Stimulated activated naive CD8-positive, alpha-beta T cell treated with anti-CD3 and anti-CD28 coated beads, Interleukin-15, Interleukin-2, amounts not matched to agents 100 U/mL and 50 U/mL, for 24 hours (primary cell): ENCODE results near the gene SLCO2A1.

ENCODE experiments used
- ATAC-seq: fragments of 150-1000 bp; cut with Tn5 transposase; one replicate; pipeline ENCODE4 v1.10.0; 2021
- DNase-seq: peaks from one replicate; pipeline ENCODE4 v3.0.0; 2021

The SLCO2A1 gene

DNA sequence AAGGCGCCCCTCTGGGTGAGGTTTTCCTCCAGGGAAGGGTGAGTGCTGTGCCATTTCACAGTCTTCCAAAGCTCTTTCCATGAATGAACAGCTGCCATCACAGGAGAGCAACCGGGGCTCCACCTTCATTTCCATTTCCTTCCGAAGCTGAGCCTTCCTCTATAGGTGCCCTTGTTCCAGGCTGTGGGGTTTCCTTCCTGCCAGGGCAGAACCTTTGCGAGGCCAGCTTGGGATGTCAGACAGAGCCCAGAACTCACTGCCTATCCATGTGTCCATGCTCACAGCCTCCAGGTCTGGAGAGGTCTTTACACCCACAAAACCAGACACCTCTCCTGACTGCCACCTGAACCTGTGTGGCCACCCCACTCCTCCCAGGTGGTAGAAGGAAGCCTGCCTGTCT is 49.2 kb downstream of the SLCO2A1 start:
- ATAC-seq: no peak
- DNase-seq: no peak

DNA sequence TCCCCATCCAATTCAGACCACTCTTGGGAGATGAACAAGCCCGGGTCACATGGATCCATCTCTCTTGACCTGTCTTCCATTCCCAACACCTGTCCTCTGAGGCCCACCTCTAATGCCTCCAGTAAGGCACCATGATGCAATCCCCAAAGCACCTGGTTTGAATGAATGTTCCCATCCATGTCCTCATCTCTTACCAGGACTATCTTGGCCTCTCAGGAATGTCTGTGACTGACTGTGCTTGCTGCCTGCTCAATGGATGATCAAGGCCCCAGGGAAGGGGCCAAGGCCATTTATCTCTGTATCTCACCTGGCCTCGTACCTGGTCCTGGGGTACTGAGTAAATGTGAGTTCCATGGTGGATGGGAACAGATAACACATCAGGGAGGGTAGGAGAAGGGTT is 49.7 kb downstream of the SLCO2A1 start:
- DNase-seq (no peak), ATAC-seq (no peak)

DNA sequence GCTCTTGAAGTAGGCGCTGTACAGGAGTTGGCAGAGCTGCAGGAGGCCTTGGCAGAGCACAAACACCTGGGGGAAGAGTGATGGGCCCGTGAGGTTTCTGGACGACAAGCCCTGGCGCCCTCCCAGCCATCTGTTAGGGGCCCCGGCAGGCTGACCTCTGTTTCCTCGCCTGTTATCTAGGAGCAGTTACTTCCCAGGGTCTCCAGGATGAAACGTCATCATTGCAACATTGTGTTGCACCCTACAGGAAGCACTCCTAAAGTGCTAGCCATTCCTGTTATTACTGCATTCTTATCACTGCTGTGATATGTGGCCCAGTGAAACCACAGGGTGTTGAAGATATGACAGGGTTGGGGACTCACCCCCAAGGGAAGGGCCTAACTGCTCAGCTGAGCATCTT is 50.2 kb downstream of the SLCO2A1 start:
- no peak for ATAC-seq
- no peak for DNase-seq

DNA sequence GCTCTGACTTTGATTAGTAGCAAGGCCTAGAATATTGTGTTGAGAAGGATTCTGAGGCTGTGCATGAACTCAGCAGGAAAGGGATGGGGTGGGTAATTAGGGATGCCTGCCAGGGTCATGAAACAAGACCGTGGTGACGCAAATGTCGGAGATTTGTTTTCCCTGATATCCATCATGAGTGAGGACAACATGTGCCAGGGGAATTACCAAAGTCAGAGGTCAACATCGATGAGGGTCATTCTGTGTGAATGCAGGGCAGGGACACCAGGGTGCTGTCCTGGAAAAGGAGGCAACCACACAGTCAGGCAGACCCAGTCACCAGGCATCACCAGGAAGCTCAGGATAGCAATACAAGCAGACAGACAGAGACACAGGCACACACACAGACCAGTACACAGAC is 52.2 kb downstream of the SLCO2A1 start:
- ATAC-seq (no peak), DNase-seq (no peak)

DNA sequence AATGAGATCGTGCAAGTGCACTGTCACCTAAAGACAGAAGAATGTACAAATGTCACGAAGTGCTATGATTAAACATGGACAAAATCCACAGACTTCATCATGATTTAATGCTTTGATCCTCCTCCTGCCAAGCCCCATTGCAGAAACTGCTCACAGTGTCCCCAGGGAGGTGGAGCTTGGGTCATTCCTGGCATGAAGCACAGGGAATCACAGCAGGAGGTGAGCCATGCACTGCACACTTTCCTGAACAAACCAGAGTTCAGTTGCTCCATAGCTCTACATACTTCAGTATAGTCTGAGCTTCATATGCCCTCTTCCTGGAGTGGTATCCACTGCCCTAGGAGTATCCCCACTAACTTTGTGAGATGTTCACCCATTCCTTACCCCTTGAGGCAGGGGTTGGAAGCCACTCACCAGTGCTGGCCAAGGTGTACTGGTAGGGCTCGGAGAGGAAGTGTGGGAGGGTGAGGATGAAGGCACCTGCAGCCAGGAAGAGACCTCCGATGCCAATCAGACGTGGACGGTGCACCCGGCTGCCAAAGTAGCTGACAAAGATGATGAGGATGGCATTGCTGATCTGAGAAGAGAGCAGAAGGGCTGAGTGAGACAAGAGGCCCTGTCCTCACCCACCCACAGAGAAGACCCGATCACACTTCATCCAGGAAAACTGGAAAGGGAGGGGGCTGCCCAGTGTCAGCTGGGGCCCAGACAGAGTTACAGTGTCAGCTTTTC is 56.3 kb downstream of the SLCO2A1 start:
- ATAC-seq (no peak), DNase-seq (no peak)

DNA sequence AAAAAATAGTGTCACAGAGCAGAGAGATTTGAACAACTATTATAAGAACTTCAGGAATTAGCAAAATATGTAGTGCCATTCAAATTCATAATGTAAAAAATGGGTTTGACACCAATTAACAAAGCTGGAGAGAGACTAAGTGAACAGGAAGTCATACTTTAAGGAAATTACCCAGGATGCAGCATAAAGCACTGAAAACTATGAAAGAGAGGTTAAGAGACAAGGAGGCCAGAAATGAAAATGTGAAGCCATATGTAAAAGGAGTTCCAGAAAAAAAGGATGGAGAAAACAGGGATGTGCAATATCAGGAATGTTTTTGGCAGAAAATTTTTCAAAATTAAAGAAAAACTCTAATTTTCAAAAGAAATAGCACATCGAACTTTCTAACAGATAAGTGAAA is 57.6 kb downstream of the SLCO2A1 start:
- DNase-seq: no peak
- no peak for ATAC-seq

DNA sequence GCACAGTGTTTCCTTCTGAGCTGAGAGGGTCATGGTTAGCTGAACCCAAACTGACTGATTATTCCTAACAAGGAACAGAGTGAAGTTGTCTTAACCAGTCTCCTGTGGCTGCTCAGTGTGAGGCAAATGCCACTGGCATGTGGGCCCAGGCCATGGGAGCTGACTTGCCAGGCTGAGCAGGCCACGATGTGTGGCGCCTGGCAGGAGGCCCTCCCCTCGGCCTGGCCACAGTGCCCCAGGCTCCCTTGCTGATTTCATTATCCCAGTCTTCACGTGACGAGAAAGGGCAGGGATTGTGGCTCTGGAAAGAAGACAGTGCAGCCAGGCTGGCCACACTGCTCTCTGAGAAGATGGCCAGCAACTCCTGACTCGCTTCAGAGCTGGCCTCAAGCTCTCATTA is 58.8 kb downstream of the SLCO2A1 start:
- DNase-seq: no peak
- no peak for ATAC-seq

DNA sequence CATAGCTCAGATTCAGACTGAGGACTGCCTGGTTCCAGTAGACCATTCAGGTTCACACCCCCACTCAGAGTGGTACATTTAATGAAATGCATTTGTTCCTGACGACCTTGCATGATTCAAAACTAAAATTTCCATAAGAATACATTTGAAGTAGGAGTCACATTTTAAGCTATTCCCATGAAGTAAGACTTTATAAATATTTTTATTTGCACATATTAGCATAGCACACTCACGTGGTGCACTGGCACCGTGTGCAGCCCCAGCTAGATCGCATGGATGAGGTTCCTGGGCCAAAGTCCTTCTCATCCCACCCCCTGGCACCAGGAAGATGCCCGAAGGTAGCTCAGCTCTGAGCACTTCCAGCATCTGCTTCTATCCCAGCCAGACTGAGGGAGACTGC is 59.4 kb downstream of the SLCO2A1 start:
- ATAC-seq (no peak), DNase-seq (no peak)

DNA sequence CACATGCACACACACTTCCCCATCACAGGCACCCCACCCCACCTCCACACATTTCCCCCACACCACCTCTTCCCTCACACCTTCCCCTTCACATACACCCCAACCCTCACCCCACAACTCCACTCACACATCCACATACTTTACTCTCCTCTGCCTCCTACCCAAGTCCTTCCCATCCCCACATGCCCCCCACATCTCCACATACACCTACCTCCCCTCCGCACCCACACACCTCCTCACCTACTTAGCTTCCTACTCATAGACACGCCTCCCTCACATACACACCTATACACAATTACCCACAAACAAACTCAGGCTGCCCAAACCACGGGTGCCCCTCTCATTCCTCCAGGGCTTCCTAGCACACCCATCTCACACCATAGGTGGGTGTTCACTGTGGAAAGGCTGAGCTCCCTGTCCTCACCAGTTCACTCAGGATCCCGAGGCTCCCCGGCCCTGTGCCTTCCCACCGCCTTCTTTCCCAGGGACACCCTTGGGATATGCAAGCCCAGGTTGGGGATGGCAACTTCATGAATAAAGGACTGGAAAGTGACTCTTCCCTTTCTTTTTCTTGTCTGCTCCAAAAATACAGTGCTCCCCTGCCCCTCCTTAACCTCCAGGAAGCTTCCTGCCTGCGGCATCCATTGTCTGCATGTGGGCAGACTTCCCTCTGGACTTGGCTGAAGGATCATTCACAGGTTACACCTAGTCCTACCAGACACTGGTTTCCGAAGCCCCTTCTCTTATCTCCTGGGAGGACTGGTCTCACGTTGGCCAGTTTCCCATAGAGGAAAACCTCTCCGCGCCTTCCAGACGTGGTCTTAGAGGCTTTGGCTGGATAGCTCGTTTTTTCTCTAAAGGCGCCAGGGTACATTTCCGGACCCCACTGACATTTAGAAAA is 61.5 kb downstream of the SLCO2A1 start:
- ATAC-seq (no peak), DNase-seq (no peak)

DNA sequence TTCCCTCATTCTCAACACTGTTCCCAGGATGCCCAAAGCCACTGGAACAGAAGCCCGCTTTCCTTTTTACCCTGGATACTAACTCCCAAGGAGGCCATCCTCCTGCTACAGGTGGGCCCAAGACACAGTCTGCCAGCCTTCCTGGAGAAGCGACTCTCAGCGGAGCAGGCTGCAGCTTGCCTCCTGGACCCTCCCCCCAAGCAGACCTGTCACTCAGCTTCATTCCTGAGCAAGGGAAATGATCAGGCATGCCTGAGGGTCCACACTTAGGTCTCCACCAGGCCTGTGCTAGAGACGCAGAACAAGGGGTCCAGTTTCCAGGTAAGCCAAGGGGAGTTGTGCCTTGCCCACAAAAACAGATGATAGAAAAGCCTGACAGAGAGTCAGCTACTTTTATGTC is 62.8 kb downstream of the SLCO2A1 start:
- DNase-seq: no peak
- ATAC-seq: no peak

DNA sequence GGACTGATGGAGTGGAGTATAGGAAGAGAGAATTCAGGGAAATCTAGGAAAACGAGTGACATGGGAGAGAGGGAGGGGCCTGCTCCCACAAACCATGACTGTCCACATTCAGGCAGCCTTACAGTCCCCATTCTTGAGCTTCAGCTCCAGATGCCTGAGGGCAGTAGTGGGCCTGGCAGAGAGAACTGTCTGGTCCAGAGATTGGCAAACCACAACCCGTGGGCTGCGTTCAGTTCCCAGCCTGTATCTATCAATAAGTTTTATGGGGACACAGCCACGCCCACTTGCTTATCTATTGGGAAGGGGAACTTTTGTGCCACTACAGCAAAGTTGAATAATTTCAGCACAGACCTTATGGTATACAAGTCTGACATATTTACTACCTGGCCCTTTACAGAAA is 63.8 kb downstream of the SLCO2A1 start:
- ATAC-seq (no peak), DNase-seq (no peak)

DNA sequence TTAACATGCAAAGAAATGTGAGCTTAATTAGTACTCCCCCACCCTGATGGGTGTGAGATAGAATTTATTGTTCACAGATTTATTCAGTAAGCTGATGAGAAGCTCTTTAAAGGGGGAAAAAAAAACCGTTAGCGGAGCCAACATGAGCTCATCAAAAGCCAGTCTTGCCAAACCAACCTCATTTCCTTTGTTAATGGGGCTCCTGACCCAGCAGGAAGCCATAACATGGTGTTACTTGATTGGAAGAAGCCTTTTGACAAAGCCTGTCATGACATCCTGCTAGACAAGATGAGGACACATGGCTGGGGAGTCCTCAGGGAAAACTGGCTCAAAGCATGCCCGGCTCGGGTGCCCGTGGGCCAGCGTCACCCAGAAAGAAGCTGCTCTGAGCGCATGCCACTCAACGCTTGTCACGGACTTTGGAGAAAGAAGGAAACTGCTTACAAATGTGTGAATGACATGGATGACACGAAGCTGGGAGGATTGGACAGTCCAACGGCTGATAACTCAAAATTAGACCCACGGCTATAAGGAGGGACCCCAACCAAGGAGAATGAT is 64.6 kb downstream of the SLCO2A1 start:
- ATAC-seq (no peak), DNase-seq (no peak)

DNA sequence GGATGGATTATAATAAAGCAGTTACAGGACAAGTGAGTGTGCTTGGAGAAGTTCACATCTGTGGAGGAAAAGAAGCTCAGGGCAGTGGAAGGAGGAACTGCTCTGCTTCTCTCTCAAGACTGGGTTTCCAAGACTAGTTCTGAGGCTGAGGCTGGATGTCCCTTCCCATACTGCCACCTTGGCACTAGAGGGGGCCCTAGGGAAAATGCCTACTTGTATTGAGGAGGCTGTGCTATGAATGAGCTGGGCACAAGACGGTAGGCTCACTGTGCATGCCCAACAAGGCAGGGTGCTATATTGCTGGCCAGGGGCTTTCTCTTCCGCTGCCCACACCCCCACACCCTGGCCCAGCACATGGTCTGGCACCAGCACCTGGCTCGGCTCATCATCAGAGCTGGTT is 65.2 kb downstream of the SLCO2A1 start:
- DNase-seq (no peak), ATAC-seq (no peak)

DNA sequence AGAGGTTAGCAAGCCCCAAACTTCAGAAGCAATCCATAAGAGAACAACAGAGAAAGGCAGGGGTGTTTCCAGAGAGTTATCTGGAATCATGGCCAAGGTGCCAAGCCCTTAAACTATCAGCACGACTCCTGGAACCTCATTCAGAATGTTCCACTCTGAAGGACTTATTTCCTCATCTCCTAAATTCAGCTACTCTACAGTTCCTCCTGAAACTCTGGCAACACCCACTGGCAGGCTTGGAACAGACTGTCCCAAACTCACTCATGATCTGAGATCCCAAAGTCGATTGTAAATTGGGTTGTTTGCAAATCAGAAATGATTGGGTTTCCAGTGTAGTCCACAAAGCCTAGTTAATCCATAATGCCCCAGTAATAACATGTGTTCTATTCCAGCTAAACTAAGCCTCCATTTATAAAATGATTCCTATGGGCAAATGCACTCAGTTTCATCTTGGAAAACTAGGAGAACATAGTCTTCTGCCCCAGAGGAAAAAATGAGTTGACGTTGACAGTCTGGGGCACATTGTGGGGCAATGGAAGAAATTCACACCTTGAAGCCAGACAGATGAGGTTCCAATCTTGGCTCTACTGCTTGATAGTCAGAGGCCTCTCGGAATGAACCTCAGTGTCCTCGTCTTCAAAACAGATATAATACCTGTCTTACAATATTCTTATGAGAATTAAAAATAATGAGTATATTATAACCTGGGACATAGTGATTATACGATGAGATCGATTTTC is 65.9 kb downstream of the SLCO2A1 start:
- ATAC-seq (no peak), DNase-seq (no peak)

DNA sequence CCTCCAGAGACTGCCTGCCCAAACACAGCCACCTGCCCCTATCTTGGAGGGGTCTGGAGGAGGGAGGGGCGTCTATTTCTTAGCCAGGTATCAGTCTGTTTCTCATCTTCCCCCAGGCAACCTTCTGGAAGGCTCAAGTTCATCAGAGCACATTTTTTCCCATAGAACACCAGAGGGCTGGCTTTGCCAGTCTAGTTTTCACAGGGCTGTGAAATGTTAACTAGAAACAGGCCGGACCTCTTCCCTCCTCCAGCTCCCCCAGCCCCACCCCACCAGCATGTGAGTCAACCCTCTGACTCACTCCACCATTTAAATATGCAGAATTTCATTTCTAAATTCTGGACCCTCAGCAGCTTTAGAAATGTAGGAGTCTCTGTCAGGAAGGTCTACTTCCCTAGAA is 66.9 kb downstream of the SLCO2A1 start:
- ATAC-seq: no peak
- no peak for DNase-seq

DNA sequence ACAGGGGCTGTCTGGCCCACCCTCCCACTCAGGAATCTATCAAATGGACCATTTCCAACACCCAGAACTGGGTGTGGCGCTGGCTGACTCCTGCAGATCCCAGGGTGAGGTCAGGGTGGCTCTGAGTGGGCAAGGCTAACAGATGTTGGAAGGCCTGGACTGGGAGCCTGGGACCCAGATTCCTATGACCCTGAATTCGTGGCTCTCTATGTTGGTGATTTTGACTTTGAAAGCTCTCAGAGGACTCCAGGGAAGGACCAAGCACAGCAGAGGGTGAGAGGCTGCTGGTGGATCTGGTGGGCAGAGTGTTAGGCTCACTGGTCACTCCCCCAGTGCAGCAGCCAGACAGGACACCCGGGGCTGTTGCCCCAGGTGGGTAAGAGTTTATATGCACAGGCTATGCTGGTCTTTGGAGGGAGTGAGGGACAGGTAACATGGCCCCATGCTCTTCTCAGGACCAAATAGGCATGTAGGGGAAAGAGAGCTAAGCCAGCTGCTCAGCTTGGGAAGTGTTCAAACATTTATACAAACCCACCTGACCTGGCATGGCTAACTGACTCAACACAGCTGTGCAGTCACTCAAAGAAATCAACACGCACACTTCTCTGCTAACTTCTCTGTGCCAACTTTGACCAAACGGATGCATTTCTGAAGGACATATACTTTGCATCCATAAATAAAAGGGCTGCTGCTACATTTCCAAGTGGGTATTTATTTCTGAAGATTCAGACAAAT is 71.5 kb downstream of the SLCO2A1 start:
- ATAC-seq (no peak), DNase-seq (no peak)

DNA sequence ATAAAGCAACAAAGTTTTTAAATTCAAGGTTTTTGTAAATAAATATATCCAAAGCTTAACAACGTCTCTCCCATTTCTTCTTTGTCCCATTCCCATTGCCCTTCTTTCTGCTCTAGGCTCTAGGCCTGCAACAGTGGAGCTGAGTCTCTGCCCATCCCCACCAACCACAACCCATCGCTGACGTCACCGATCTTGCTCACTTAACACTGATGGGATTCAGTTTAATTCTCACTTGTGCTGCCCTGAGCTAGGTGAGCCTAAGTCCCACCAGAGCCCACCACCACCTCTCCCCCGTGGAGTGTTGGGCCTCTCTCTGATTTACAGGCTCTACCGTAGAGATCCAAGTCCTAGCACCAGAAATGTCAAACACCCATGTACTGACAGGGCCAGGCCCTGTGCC is 72.7 kb downstream of the SLCO2A1 start:
- DNase-seq (no peak), ATAC-seq (no peak)

DNA sequence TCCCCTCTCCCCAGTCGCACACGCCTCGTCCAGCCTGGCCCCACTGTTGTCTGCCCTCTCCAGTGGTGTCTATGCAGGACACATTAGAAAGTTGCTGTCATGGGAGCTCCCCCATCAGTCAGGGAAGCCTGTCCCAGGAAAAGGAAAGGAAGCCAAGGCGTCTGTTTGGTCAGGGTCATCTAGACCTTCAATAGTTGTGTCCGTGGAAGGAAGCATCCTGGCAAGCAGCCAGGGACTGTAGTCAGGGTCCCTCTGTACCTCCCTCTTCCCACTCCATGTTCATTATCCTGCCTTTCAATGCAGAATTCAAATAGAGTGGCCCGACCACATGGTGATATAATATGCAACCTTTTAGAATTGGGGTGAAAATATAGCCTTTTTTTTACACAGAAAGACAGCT is 73.4 kb downstream of the SLCO2A1 start:
- ATAC-seq (no peak), DNase-seq (no peak)

DNA sequence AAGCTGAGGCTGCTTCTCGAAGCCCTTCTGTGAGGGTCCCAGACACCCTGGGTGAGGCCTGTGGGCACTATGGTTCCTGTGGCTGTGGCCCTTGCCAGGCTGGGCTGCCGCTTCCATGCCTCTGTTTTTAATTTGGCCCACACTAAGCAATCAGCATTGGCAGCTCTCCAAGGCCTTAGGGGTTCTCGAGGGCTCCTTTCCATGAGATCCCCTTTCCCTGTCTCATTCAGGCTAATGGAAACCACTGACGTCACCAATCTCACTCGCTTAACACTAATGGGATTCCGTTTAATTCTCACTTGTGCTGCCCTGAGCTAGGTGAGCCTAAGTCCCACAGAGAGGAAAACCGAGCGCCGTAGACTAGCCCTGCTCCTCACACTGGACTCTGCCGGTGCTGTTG is 73.8 kb downstream of the SLCO2A1 start:
- DNase-seq (no peak), ATAC-seq (no peak)

DNA sequence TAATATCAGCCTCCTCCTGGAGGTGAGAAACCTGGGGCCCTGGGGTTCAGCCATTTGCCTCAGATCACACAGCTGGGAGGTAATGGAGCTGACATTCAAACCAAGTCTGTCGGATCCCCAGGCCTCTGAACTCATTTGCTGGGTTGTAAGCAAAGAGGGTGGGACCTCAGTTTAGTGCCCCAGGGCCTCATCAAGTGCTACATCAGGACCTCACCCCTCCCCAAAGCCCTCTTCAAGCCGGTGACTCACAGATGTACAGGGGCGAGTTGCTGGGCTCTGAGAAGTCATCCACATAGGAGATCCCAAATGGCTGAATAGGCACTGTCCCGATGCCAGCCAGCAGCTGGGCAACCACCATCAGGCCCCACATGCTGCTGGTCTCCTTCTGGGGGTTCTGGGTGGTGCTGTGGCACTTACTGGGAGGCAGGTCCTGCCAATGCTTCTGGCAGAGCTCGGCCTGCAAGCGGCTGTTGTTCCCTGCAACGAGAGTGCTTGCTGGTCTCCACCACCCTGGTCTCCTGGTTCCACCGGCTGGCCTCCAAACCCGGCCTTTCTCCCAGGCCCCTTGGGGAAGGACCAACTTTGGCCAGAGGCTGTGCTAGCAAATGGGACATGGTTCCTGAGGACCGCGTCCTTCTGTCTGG is 74.9 kb downstream of the SLCO2A1 start:
- ATAC-seq: no peak
- DNase-seq: no peak

DNA sequence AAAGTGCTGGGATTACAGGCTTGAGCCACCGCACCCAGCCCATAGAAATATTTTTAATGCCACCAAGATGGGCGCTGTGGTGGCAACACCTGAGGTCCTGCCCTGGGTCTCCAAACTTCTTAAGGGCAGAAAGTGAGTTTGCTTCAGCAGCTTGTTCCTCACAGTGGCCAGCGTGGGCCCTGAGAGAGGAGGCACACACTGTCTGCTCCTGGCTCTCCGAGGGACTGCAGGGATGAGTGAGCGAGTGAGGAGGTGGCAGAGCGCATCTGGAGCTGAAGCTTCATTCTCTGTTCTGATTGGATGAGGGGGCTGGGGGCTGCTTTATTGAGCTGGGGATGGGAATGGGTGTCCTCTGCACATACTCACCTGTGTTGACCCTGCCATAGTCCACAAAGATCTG is 76.4 kb downstream of the SLCO2A1 start:
- ATAC-seq (no peak), DNase-seq (no peak)

DNA sequence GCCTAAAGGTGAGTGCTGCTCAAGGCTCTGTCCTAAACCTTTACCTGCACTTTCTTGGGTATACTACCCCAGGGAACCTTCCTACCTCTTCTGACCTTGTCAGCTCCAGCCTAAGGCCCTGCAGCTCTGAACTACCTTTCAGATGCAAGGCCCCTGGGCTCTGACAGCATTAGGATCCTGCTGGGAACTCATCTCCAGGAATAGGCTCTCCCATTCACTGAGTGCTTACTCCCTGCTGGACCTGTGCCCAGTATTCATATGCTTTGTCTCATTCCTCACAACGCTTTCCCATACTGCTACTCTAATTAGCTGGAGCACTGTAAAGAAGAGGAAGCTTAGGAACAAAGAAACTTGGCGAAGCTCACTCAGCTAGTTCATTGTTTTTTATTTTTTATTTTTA is 80.3 kb downstream of the SLCO2A1 start:
- no peak for DNase-seq

More for the DNA sequence above, 80.3 kb downstream of the SLCO2A1 start:
- no peak for ATAC-seq
